ENCODE data around the gene SEC16A.

The SEC16A gene

DNA sequence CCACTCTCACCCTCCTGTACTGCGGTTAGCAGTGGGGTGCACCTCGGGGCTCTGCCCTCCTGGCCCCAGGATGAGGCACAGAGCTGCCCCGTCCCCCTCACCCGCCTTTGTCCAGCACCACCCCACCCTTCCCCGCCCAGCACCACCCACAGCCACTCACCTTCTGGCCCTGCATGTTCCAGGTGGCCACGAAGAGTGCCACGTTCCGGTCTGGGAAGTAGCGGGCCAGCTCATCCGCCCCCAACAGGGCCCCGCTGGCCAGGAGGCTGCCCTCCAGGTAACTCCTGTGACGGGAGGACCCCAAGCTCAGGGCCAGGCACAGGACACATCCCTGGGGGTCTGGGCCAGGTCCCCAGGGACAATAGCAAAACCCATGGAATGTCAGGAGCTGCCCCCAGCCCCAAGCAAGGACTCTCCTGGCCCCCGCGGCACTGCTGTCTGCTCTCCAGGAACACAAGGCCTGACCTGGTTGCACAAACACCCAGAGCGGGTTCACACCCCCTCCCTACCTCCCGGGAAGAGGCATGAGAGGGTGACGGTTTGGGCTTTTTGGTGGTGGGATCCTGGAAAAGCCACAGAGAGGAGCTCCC, 48.2 kb downstream of the SEC16A start:
- peak; percentile 57 for DNase-seq (ENCODE audit: low spot score)
- no peaks in the 10 kb centered on the region for H3K27me3 ChIP-seq (ENCODE audit: insufficient read depth, poor library complexity, severe bottlenecking)

GRCh38 chr9:136433849-136434579, 48.8 kb downstream of the SEC16A start:
- H3K36me3 ChIP-seq (ENCODE audit: low read depth): peaks cover 32% of the 10 kb centered on the region

More for the DNA sequence above, 48.2 kb downstream of the SEC16A start:
- Histone ChIP-seq H3K4me3 (ENCODE audit: severe bottlenecking) (no peak overlapping the region), H3K4me1 (ENCODE audit: insufficient read depth, poor library complexity, severe bottlenecking) (peaks cover 6% of the 10 kb centered on the region), H3K9me3 (ENCODE audit: severe bottlenecking) (no peaks in the 10 kb centered on the region), H3K36me3 (ENCODE audit: low read depth) (peaks cover 27% of the 10 kb centered on the region), H3K27ac (ENCODE audit: poor library complexity, severe bottlenecking) (no peak overlapping the region)
- ATAC-seq (ENCODE audit: low read depth): no peak
- no peak for TF ChIP-seq CTCF (IDR thresholded peaks at IDR 0.05; ENCODE audit: poor library complexity, severe bottlenecking)

DNA sequence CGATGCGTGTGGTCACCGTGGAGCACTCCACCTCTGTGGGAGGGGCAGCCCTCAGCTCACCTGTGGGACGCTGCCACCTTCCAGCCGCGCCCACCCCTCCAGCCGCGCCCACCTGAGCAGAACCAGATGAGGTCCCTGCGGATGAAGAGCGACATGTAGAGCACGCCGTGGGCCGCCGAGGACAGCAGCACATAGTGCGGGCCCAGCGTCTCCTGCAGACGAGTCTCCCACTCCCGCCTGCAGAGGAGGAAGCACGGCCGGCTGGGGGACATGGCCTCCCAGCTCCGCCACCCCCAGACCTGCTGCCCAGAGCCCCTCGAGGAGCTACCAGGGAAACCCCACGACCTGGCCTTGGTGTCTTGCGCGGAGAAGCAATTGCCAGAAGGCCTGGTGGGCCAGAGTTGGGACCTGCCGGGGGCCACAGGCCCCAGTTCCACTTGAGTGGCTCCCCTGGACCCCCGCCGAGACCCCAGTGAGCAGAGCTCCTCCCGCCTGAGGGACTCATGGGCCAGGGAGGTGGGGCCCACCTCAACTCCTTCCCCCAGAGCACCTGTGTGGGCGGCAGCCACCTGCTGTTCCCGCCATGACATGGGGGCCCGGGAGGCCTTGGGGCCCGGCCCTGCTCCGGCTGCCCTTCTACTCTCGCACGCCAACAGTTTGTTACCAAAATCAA, 49.7 kb downstream of the SEC16A start:
- peak; percentile 67 for DNase-seq (ENCODE audit: low spot score)
- Histone ChIP-seq H3K27me3 (ENCODE audit: insufficient read depth, poor library complexity, severe bottlenecking) (no peaks in the 10 kb centered on the region), H3K4me1 (ENCODE audit: insufficient read depth, poor library complexity, severe bottlenecking) (peaks cover 6% of the 10 kb centered on the region), H3K36me3 (ENCODE audit: low read depth) (peaks cover 32% of the 10 kb centered on the region), H3K4me3 (ENCODE audit: severe bottlenecking) (no peak overlapping the region), H3K9me3 (ENCODE audit: severe bottlenecking) (no peaks in the 10 kb centered on the region), H3K27ac (ENCODE audit: poor library complexity, severe bottlenecking) (no peak overlapping the region)
- no peak for TF ChIP-seq CTCF (IDR thresholded peaks at IDR 0.05; ENCODE audit: poor library complexity, severe bottlenecking)
- ATAC-seq (ENCODE audit: low read depth): no peak

More at GRCh38 chr9:136433849-136434579, 48.8 kb downstream of the SEC16A start:
- Histone ChIP-seq H3K27me3 (ENCODE audit: insufficient read depth, poor library complexity, severe bottlenecking) (no peaks in the 10 kb centered on the region), H3K27ac (ENCODE audit: poor library complexity, severe bottlenecking) (no peak overlapping the region), H3K9me3 (ENCODE audit: severe bottlenecking) (no peaks in the 10 kb centered on the region), H3K4me1 (ENCODE audit: insufficient read depth, poor library complexity, severe bottlenecking) (peaks cover 6% of the 10 kb centered on the region), H3K4me3 (ENCODE audit: severe bottlenecking) (no peak overlapping the region)
- no peak for TF ChIP-seq CTCF (IDR thresholded peaks at IDR 0.05; ENCODE audit: poor library complexity, severe bottlenecking)
- ATAC-seq (ENCODE audit: low read depth) (no peak), DNase-seq (ENCODE audit: low spot score) (peak; percentile 65)

- ATAC-seq (ENCODE audit: low read depth) (no peak), DNase-seq (ENCODE audit: low spot score) (peak; percentile 58)
- Histone ChIP-seq H3K4me1 (ENCODE audit: insufficient read depth, poor library complexity, severe bottlenecking) (peaks cover 2% of the 10 kb centered on the region), H3K4me3 (ENCODE audit: severe bottlenecking) (no peak overlapping the region), H3K27ac (ENCODE audit: poor library complexity, severe bottlenecking) (no peak overlapping the region), H3K9me3 (ENCODE audit: severe bottlenecking) (no peaks in the 10 kb centered on the region), H3K27me3 (ENCODE audit: insufficient read depth, poor library complexity, severe bottlenecking) (no peaks in the 10 kb centered on the region), H3K36me3 (ENCODE audit: low read depth) (peaks cover 31% of the 10 kb centered on the region)
- no peak for TF ChIP-seq CTCF (IDR thresholded peaks at IDR 0.05; ENCODE audit: poor library complexity, severe bottlenecking)
These were observed 50.2 kb downstream of the SEC16A start for GRCh38 chr9:136432591-136432990.

Data from RWPE2 (cell line).